Measurements from ENCODE around the gene FDXACB1.

DNA sequence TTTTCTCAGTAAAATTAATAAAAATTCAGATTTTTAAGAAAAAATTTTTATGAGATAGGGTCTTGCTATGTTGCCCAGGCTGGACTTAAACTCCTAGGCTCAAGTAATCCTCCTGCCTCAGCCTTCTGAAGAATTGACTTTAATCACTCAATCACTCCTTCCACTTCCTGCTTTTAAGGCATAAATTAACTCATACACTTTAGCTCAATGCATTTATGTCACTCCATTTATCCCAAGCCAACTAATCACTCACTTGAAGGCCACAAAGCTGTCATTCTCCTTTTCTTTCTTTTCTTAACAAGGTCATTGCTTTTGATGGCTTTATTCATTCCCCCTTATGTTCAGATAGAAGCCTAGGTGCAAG lies 8.5 kb downstream of the FDXACB1 start:
- TF ChIP-seq, protein P1, sequence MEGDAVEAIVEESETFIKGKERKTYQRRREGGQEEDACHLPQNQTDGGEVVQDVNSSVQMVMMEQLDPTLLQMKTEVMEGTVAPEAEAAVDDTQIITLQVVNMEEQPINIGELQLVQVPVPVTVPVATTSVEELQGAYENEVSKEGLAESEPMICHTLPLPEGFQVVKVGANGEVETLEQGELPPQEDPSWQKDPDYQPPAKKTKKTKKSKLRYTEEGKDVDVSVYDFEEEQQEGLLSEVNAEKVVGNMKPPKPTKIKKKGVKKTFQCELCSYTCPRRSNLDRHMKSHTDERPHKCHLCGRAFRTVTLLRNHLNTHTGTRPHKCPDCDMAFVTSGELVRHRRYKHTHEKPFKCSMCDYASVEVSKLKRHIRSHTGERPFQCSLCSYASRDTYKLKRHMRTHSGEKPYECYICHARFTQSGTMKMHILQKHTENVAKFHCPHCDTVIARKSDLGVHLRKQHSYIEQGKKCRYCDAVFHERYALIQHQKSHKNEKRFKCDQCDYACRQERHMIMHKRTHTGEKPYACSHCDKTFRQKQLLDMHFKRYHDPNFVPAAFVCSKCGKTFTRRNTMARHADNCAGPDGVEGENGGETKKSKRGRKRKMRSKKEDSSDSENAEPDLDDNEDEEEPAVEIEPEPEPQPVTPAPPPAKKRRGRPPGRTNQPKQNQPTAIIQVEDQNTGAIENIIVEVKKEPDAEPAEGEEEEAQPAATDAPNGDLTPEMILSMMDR (IDR thresholded peaks at IDR 0.05) = no peak
- TF ChIP-seq POLR2A (IDR thresholded peaks at IDR 0.05) (no peak), POLR2AphosphoS5 (IDR thresholded peaks at IDR 0.05) (no peak), EP300 (IDR thresholded peaks at IDR 0.05) (no peak)

Data from suprapubic skin (tissue), 4 donors.